HepG2 (cell line): ENCODE measurements around the gene MAPKAPK3. TPM values are rescaled to one million over a fixed set of nuclear protein-coding genes. Genes with fewer than 3 reads are reported as not detected.

ENCODE experiments used
- HNF4G ChIP-seq, 2 experiments: sonication (generic) in 1 of 2; formaldehyde crosslinking in 1 of 2; IDR thresholded peaks; 2 replicates each; pipeline versions ENCODE4 v1.4.0 to v1.6.1; 2011 to 2020; ENCODE audit warnings: borderline replicate concordance in 2 of 2, low read depth in 2 of 2, mild to moderate bottlenecking in 2 of 2, low read length in 1 of 2, missing genetic modification reagents in 1 of 2, moderate library complexity in 1 of 2
- IRF2 ChIP-seq: IDR thresholded peaks from 2 replicates; pipeline ENCODE4 v1.6.1; 2018; ENCODE audit warnings: missing genetic modification reagents, missing compliant biosample characterization
- KLF6 ChIP-seq: IDR thresholded peaks from 2 replicates; pipeline ENCODE4 v1.8.0; 2016; ENCODE audit warnings: missing biosample characterization, missing genetic modification reagents
- MED13 ChIP-seq: sonication (generic); formaldehyde crosslinking; IDR thresholded peaks from 2 replicates; pipeline ENCODE4 v1.5.0; 2020; ENCODE audit warnings: missing genetic modification reagents
- POLR2G ChIP-seq: fragments of 200-400 bp; formaldehyde crosslinking; IDR thresholded peaks from 2 replicates; pipeline ENCODE4 v1.6.1; 2018; ENCODE audit warnings: mild to moderate bottlenecking, low read depth, low read length, moderate library complexity
- REXO4 ChIP-seq: sonication (generic); formaldehyde crosslinking; IDR thresholded peaks from 2 replicates; pipeline ENCODE4 v1.8.0; 2022; ENCODE audit warnings: missing genetic modification reagents, mild to moderate bottlenecking, borderline replicate concordance
- SIN3A ChIP-seq: IDR thresholded peaks from 2 replicates; pipeline ENCODE4 v1.6.1; 2011; ENCODE audit warnings: low read depth, mild to moderate bottlenecking, control low read depth, low read length, borderline replicate concordance
- TAF1 ChIP-seq: sonication (generic); formaldehyde crosslinking; IDR thresholded peaks from 2 replicates; pipeline ENCODE4 v1.4.0; 2020; ENCODE audit warnings: missing genetic modification reagents
- THAP11 ChIP-seq: IDR thresholded peaks from 2 replicates; pipeline ENCODE4 v1.6.1; 2016; ENCODE audit warnings: missing biosample characterization, missing genetic modification reagents
- ZMYM3 ChIP-seq: sonication (generic); formaldehyde crosslinking; IDR thresholded peaks from 2 replicates; pipeline ENCODE4 v1.5.1; 2020; ENCODE audit warnings: mild to moderate bottlenecking, missing genetic modification reagents
- ZNF776 ChIP-seq: sonication (generic); formaldehyde crosslinking; IDR thresholded peaks from 2 replicates; pipeline ENCODE4 v1.4.0; 2020; ENCODE audit warnings: mild to moderate bottlenecking, missing genetic modification reagents
- ZNF841 ChIP-seq: sonication (generic); formaldehyde crosslinking; IDR thresholded peaks from 2 replicates; pipeline ENCODE4 v1.8.1; 2023; ENCODE audit warnings: missing genetic modification reagents, borderline replicate concordance
- polyA plus RNA-seq, 8 experiments: library from polyadenylated mRNA; depleted of rRNA in 3 of 8; stranded (reverse) in 7 of 8; unstranded in 1 of 8; fragments of >200 nt; fragmentation: Illumina TruSeq in 4 of 8; extraction: Trizol in 4 of 8; gene quantifications; 2 replicates each; pipeline versions ENCODE4 v1.2.1 to v1.2.3, GENCODE V29; 2011 to 2016; ENCODE audit warnings: low read depth in 4 of 8, missing spikeins in 1 of 8, mixed read lengths in 1 of 8; ENCODE audit not compliant: insufficient read depth in 1 of 8
- total RNA-seq, 5 experiments: library from RNA; depleted of rRNA; stranded (reverse); fragments of >200 nt; fragmentation: Illumina TruSeq; extraction: Trizol; gene quantifications; 2 replicates each; pipeline ENCODE4 v1.2.3, GENCODE V29; 2016; ENCODE audit warnings: low read depth in 1 of 5
- TF ChIP-seq, protein P1 (sequence below): sonication (generic); formaldehyde crosslinking; IDR thresholded peaks from 2 replicates; pipeline ENCODE4 v1.4.0; 2020; ENCODE audit warnings: mild to moderate bottlenecking, missing genetic modification reagents
- TF ChIP-seq, protein P2 (sequence below): sonication (generic); formaldehyde crosslinking; IDR thresholded peaks from 2 replicates; pipeline ENCODE4 v1.4.0; 2020; ENCODE audit warnings: missing genetic modification reagents
- TF ChIP-seq, protein P3 (sequence below): sonication (generic); formaldehyde crosslinking; IDR thresholded peaks from 2 replicates; pipeline ENCODE4 v1.5.0; 2020; ENCODE audit warnings: mild to moderate bottlenecking, missing genetic modification reagents
- TF ChIP-seq, protein P4 (sequence below): sonication (generic); formaldehyde crosslinking; IDR thresholded peaks from 2 replicates; pipeline ENCODE4 v1.4.0; 2020; ENCODE audit warnings: low read depth, mild to moderate bottlenecking, missing genetic modification reagents

Gene MAPKAPK3
- total and polyA plus RNA-seq, 2 of the 13 experiments (the other 11 are each of a cell fraction or from before 2014, with no cell fraction given): 39.9 to 41.2 TPM

DNA sequence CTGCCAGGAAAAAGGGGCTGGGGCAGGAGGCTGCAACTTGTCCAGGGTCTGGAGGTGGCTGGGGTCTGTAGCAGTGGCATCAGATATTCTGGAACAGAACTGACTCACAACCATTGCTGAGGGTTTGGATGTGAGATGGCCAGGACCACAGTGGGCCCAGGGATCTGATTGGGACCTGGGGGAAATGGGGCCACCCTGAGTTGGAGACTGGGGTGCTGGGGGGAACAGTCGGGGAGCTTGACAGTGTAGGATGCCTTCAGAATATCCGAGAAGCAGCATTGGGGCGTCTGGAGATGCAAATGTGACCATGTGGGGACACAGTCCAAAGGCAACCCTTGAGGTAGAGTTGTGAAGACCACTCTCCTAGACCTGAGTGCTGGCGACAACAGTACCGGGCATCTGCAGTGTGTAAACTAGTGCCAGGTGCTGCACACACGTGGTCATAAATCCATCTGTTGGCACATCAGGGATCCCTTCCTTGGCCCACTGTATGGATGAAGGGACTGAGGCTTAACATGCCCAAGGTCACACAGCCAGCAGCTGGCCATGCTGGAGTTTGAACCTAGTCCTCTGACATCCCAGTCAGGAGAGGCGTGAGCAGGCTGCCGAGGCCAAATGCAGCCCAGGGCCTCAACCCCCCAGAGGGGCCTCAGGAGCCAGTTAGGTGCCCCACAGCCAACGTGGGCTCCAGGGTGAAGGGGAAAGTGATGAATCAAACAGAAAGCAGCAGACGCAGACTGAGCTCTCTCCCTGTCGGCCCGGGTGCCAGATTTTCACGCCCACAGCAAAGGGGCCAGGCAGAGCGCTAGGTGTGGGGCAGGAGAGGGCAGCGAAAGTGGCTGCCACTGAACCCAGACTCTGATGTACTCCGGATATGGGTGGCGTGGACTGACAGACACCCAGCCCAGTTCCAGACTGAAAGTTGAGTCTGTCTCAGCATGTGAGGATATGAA lies 28.9 kb upstream of the MAPKAPK3 start (continued):
- TF ChIP-seq, protein P1, sequence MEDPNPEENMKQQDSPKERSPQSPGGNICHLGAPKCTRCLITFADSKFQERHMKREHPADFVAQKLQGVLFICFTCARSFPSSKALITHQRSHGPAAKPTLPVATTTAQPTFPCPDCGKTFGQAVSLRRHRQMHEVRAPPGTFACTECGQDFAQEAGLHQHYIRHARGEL (CRISPR knock-in tag): 0 out of 2 replicates have a peak, but pooled peaks have one; percentile 30
- TF ChIP-seq ZMYM3 (CRISPR knock-in tag): peak; percentile 100
- TF ChIP-seq REXO4: no peak
- TF ChIP-seq TAF1 (CRISPR knock-in tag): peak; percentile 53; the same call in 1 of the 2 replicates
- TF ChIP-seq, protein P2, sequence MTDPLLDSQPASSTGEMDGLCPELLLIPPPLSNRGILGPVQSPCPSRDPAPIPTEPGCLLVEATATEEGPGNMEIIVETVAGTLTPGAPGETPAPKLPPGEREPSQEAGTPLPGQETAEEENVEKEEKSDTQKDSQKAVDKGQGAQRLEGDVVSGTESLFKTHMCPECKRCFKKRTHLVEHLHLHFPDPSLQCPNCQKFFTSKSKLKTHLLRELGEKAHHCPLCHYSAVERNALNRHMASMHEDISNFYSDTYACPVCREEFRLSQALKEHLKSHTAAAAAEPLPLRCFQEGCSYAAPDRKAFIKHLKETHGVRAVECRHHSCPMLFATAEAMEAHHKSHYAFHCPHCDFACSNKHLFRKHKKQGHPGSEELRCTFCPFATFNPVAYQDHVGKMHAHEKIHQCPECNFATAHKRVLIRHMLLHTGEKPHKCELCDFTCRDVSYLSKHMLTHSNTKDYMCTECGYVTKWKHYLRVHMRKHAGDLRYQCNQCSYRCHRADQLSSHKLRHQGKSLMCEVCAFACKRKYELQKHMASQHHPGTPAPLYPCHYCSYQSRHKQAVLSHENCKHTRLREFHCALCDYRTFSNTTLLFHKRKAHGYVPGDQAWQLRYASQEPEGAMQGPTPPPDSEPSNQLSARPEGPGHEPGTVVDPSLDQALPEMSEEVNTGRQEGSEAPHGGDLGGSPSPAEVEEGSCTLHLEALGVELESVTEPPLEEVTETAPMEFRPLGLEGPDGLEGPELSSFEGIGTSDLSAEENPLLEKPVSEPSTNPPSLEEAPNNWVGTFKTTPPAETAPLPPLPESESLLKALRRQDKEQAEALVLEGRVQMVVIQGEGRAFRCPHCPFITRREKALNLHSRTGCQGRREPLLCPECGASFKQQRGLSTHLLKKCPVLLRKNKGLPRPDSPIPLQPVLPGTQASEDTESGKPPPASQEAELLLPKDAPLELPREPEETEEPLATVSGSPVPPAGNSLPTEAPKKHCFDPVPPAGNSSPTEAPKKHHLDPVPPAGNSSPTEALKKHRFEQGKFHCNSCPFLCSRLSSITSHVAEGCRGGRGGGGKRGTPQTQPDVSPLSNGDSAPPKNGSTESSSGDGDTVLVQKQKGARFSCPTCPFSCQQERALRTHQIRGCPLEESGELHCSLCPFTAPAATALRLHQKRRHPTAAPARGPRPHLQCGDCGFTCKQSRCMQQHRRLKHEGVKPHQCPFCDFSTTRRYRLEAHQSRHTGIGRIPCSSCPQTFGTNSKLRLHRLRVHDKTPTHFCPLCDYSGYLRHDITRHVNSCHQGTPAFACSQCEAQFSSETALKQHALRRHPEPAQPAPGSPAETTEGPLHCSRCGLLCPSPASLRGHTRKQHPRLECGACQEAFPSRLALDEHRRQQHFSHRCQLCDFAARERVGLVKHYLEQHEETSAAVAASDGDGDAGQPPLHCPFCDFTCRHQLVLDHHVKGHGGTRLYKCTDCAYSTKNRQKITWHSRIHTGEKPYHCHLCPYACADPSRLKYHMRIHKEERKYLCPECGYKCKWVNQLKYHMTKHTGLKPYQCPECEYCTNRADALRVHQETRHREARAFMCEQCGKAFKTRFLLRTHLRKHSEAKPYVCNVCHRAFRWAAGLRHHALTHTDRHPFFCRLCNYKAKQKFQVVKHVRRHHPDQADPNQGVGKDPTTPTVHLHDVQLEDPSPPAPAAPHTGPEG (CRISPR knock-in tag): peak; percentile 68
- TF ChIP-seq, protein P3, sequence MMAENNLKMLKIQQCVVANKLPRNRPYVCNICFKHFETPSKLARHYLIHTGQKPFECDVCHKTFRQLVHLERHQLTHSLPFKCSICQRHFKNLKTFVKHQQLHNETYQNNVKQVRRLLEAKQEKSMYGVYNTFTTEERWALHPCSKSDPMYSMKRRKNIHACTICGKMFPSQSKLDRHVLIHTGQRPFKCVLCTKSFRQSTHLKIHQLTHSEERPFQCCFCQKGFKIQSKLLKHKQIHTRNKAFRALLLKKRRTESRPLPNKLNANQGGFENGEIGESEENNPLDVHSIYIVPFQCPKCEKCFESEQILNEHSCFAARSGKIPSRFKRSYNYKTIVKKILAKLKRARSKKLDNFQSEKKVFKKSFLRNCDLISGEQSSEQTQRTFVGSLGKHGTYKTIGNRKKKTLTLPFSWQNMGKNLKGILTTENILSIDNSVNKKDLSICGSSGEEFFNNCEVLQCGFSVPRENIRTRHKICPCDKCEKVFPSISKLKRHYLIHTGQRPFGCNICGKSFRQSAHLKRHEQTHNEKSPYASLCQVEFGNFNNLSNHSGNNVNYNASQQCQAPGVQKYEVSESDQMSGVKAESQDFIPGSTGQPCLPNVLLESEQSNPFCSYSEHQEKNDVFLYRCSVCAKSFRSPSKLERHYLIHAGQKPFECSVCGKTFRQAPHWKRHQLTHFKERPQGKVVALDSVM (CRISPR knock-in tag): 0 out of 2 replicates have a peak, but pooled peaks have one; percentile 13
- TF ChIP-seq ZNF776 (CRISPR knock-in tag): peak; percentile 57
- TF ChIP-seq POLR2G: peak; percentile 71; the same call in 1 of the 2 replicates
- no peak for TF ChIP-seq MED13 (CRISPR knock-in tag)
- TF ChIP-seq, protein P4, sequence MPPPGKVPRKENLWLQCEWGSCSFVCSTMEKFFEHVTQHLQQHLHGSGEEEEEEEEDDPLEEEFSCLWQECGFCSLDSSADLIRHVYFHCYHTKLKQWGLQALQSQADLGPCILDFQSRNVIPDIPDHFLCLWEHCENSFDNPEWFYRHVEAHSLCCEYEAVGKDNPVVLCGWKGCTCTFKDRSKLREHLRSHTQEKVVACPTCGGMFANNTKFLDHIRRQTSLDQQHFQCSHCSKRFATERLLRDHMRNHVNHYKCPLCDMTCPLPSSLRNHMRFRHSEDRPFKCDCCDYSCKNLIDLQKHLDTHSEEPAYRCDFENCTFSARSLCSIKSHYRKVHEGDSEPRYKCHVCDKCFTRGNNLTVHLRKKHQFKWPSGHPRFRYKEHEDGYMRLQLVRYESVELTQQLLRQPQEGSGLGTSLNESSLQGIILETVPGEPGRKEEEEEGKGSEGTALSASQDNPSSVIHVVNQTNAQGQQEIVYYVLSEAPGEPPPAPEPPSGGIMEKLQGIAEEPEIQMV (CRISPR knock-in tag): peak; percentile 11; the same call in 1 of the 2 replicates
- no peak for TF ChIP-seq ZNF841 (CRISPR knock-in tag)
- TF ChIP-seq KLF6 (CRISPR knock-in tag): peak; percentile 5; the same call in 1 of the 2 replicates
- TF ChIP-seq IRF2 (CRISPR knock-in tag): peak; percentile 16; the same call in 1 of the 2 replicates
- TF ChIP-seq SIN3A: no peak
- peak; percentile 86 for TF ChIP-seq HNF4G (IDR thresholded peaks at IDR 0.05; ENCODE audit: borderline replicate concordance, low read depth, low read length)
- TF ChIP-seq HNF4G (CRISPR knock-in tag; IDR thresholded peaks at IDR 0.05; ENCODE audit: borderline replicate concordance, low read depth): peak; percentile 65; the same call in 1 of the 2 replicates
- peak; percentile 39; the same call in 1 of the 2 replicates for TF ChIP-seq THAP11 (CRISPR knock-in tag)
